IPS-NIHi11 (cell line): ENCODE measurements around the gene SFMBT1.
A peak's percentile ranks its signal among the peaks of the same experiment; 100 is the strongest.

ENCODE experiments used
- DNase-seq: peaks from one replicate; pipeline ENCODE4 v3.0.0; 2012; ENCODE audit warnings: mixed read lengths, low spot score

SFMBT1 gene

GRCh38 chr3:52998771-52999513, 46.9 kb downstream of the SFMBT1 start:
- peak; percentile 69 for DNase-seq

- no peak for DNase-seq
Measured at GRCh38 chr3:52990637-52991036, 55.2 kb downstream of the SFMBT1 start.

- DNase-seq, result no peak
Measured at GRCh38 chr3:52986938-52987337, 58.9 kb downstream of the SFMBT1 start.

DNA sequence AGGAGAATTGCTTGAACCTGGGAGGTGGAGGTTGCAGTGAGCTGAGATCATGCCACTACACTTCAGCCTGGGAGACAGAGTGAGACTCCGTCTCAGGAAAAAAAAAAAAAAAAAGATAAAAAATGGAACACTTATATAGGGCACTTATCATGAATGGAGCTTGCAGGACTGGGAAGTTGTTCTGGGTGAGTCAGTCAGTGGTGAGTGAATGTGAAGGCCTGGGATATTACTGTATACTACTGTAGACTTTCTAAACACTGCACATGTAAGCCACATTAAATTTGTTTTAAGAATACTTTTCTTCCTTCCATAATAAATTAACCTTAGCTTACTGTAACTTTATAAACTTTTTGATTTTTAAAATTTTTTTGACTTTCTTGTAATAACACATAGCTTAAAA, 59.8 kb downstream of the SFMBT1 start:
- no peak for DNase-seq

DNA sequence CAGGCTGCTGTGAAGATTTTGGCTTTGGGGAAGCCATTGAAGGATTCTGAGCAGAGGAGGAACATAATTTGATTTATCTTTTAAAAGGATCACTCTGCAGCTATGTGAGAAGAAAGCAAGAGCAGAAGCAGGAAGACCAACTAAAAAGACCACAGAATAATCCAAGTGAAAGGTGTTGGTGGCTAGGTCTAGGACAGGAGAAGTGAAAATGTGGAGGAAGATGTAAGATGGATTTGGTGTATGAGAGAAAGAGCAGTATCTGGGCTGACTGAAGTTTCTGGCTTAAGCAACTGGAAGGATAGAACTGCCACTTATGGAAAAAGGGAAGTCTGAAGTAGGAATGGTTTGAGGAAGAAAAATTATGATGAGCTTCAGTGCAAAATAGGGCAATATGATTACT, 62.0 kb downstream of the SFMBT1 start:
- no peak for DNase-seq

- DNase-seq, result no peak
Measured at GRCh38 chr3:52983336-52983807, 62.5 kb downstream of the SFMBT1 start.

- no peak for DNase-seq
Measured at GRCh38 chr3:52982839-52983238, 63.0 kb downstream of the SFMBT1 start.

DNA sequence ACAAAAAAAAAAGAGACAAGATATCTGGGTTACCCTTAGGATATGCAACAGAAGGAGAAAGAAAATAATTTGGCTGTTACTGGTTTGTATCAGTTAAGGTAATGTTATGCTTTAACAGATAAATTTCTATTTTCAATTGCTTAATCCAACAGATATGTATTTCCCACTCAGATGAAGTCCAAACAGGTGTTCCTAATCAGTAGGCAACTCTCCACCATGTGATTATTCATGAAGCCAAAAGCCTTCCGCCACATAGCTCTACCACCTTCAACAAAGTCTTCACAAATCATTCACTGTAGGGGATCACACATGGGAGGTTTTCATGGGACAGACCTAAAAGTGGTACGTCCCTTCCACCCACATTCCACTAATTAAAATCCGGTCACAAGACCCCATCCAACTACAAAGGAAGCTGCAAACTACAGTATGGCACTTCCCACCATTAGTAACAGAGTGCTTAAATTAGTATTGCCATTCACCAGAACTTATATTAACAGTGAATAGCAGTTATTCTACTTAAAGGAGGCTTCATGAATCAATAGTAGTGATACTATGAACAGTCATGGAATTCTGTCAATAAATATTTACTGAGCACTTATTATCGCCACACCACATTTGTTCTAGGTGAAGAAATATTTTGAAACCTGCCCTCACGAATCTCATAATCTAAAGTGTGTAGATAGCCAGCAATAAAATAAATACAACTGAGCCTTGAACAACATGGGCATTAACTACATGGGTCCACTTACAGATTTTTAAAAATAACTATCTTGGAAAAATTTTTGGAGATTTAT, 66.5 kb downstream of the SFMBT1 start:
- DNase-seq, result no peak

GRCh38 chr3:52978109-52978754, 67.6 kb downstream of the SFMBT1 start:
- DNase-seq, result no peak

GRCh38 chr3:52973806-52974205, 72.1 kb downstream of the SFMBT1 start:
- DNase-seq, result no peak

DNA sequence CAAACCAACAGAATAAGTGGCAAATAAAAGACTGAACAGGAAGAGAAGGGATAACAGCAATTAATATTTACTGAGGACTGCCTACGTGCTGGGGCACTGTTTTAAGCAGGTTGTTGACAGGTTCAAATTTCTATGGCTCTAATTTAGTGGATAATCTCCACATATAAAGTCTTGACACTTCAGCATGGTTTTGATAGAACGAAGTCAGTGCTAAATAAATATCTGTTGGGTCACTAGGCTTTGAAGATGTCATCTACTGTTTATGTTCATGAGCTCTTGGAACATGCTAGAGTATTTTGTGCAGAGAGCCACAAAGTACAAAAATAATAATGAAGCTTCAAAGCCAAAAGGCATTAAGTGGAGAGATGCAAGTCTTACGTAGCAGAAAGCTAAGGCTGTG, 74.0 kb downstream of the SFMBT1 start:
- DNase-seq, result no peak

GRCh38 chr3:52967398-52967797, 78.5 kb downstream of the SFMBT1 start:
- no peak for DNase-seq

GRCh38 chr3:52962160-52962559, 83.7 kb downstream of the SFMBT1 start:
- no peak for DNase-seq

GRCh38 chr3:52959773-52960172, 86.1 kb downstream of the SFMBT1 start:
- DNase-seq, result no peak

- DNase-seq, result no peak
Measured at GRCh38 chr3:52939600-52939999, 106.3 kb downstream of the SFMBT1 start.

DNA sequence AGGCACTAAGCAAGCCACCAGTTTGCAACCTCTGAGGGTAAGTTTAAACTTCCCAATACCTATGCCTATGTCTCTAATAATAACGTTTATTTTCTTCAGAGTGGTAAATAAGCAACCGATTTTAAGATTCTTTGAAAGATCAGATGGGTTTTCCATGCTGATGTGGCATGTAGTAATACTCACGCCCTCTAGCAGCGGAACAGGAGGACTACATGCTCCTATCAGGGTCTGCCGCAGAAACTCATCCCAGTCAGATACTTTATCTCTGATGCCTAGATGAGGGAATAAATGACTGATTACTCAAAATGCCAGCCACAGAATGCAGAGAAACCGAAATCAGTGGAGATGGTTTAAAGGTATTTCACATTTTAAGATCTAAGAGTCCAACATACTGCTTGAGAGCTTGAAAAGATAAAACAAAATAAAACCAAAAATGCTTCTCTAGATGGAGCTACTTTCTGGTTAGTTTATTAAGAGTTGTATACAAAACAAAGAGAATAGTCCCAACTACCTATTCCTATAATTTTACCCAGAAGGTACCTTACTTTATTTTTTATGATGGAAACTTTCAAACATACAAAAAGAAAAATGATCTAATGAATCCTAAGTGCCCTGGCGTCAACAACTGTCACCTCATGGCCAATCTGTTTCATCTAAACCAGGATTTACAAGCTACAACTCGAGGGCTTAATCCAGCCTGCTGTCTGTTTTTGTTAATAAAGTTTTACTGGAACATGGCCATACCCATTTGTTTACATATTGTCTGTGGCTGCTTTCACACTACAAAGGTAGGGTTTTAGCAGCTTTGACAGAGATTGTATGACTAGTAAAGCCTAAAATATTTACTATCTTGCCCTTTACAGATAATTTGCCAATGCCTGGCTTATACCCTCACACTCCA, 111.0 kb downstream of the SFMBT1 start:
- DNase-seq, result peak; percentile 72

DNA sequence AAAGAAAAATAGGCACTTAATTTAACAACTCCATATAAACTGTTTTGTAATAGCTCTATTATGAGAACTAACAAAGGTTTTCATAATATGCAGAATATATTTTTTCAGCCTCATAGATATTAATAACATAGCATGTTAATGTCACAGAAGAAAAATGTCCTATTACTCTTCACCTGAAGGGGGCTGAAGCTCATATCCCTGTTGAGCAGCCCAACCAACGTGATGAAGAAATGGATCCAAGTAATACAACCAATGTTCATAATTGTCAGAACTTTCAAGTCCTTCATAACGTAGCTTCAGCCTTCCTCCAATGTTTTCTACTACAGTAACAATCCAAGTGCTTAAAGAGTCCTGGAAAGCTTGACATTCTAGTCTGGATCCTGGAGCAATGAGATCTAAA, 114.0 kb downstream of the SFMBT1 start:
- no peak for DNase-seq

DNA sequence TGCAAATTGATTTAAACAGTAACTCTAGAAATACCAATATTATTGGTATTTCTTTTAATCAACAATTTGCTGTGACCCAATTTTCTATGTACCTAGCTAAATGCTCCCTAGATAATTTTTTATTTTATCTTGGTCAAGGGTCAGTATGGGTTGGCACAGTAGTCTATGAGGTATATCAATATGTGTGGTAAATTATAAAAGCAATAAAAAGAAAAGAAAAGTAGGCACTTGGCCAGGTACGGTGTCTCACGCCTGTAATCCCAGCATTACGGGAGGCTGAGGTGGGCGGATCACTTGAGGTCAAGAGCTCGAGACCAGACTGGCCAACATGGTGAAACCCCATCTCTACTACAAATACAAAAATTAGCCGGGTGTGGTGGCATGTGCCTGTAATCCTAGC, 114.5 kb downstream of the SFMBT1 start:
- DNase-seq, result no peak

DNA sequence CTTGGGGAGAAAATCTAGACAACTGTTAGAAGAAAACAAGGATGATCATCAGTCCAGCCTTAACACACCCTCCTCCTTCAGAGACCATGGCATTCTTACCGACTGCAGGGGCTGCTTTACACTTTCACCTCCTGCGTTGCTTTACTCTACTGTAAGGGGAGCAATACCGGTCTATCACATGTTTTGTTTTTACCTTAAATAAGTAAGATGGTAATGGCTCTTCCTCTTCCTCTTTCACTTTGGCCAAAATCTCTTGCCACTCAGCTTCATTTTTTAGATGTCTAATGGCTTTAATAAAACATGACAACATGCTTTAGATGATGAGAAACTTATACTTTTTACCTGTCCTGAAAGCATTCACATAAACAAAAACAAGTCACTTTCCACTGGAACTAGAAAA, 115.1 kb downstream of the SFMBT1 start:
- no peak for DNase-seq

- DNase-seq, result no peak
Measured at GRCh38 chr3:52926554-52926953, 119.3 kb downstream of the SFMBT1 start.

- no peak for DNase-seq
Measured at GRCh38 chr3:52925405-52926313, 120.2 kb downstream of the SFMBT1 start.
